GM12891 (cell line): Measurements from ENCODE around the gene CTNNA2.

Experiments used
- POLR2AphosphoS5 ChIP-seq: IDR thresholded peaks from 2 replicates; pipeline ENCODE4 v1.6.1; 2011; ENCODE audit warnings: low read depth, low read length, control low read depth
- TAF1 ChIP-seq: IDR thresholded peaks from 2 replicates; pipeline ENCODE4 v1.6.1; 2011; ENCODE audit warnings: low read depth, low read length, control low read depth

DNA sequence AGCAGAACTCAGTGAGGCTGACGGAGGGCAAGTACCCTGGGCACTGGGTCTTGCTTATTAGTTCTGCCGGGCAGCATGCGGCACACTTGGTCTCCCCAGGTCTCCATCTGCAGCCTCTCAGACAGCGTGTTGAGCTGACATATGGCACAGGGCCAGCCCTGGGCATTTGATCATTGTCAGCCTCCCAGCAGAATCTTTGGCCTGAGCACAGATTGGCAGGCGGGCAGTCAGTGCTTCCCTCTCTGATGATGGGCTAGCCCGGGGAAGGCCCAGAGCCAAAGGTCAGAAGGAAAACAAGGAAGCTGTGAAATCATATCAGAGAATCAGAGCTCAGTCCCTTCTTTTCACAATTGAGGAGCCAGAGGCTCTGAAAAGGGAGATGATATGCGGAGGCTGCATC lies 941.8 kb downstream of the CTNNA2 start:
- TF ChIP-seq POLR2AphosphoS5 (no peak), TAF1 (no peak)
